Neural progenitor cell (in vitro differentiated cells): ENCODE measurements around the gene TGM6. TPM values are rescaled to one million over a fixed set of nuclear protein-coding genes. Genes with fewer than 3 reads are reported as not detected.

ENCODE experiments used
- DNase-seq: peaks from one replicate; pipeline ENCODE4 v3.0.0-alpha.2; 2016; ENCODE audit warnings: low spot score
- H2AFZ ChIP-seq: fragments of 200-600 bp; sonication (generic); replicated peaks from 2 replicates; pipeline ENCODE4 v1.6.1; 2016; ENCODE audit warnings: antibody characterized with exemption
- H3F3A ChIP-seq: fragments of 200-600 bp; sonication (generic); 2 replicates; pipeline ENCODE4 v1.6.1; 2016; ENCODE audit warnings: antibody characterized with exemption, low read depth
- H3K27ac ChIP-seq: fragments of 200-600 bp; sonication (generic); 2 replicates; pipeline ENCODE4 v1.5.1; 2016; ENCODE audit warnings: mild to moderate bottlenecking
- H3K27me3 ChIP-seq: fragments of 200-600 bp; sonication (generic); 2 replicates; pipeline ENCODE4 v1.6.1; 2016; ENCODE audit warnings: mild to moderate bottlenecking, moderate library complexity
- H3K36me3 ChIP-seq: fragments of 200-600 bp; sonication (generic); 2 replicates; pipeline ENCODE4 v1.5.1; 2016
- H3K4me1 ChIP-seq: fragments of 200-600 bp; sonication (generic); 2 replicates; pipeline ENCODE4 v1.6.1; 2016; ENCODE audit warnings: mixed run types
- H3K4me2 ChIP-seq: fragments of 200-600 bp; sonication (generic); 2 replicates; pipeline ENCODE4 v1.6.1; 2016
- H3K4me3 ChIP-seq: fragments of 200-600 bp; sonication (generic); 2 replicates; pipeline ENCODE4 v1.5.1; 2016
- H3K79me2 ChIP-seq: fragments of 200-600 bp; sonication (generic); 2 replicates; pipeline ENCODE4 v1.6.1; 2016; ENCODE audit warnings: low read depth
- H3K9ac ChIP-seq: fragments of 200-600 bp; sonication (generic); 2 replicates; pipeline ENCODE4 v1.6.1; 2016
- H3K9me3 ChIP-seq: fragments of 200-600 bp; sonication (generic); 2 replicates; pipeline ENCODE4 v1.5.1; 2016; ENCODE audit warnings: low read depth
- H4K20me1 ChIP-seq: fragments of 200-600 bp; sonication (generic); 2 replicates; pipeline ENCODE4 v1.6.1; 2016; ENCODE audit warnings: low read depth
- H3K27ac Mint-ChIP-seq: 3 replicates; pipeline ENCODE4 v1.8.0; 2021; ENCODE audit warnings: mixed read lengths
- H3K27me3 Mint-ChIP-seq: 2 replicates; pipeline ENCODE4 v1.8.0; 2022; ENCODE audit warnings: low read depth, mild to moderate bottlenecking, inconsistent platforms, moderate library complexity, mixed read lengths; ENCODE audit not compliant: insufficient read depth
- H3K36me3 Mint-ChIP-seq: 3 replicates; pipeline ENCODE4 v1.8.0; 2021; ENCODE audit warnings: mixed read lengths
- H3K4me1 Mint-ChIP-seq: 3 replicates; pipeline ENCODE4 v1.8.0; 2021; ENCODE audit warnings: mixed read lengths
- H3K4me3 Mint-ChIP-seq: 3 replicates; pipeline ENCODE4 v1.8.0; 2021; ENCODE audit warnings: mild to moderate bottlenecking, moderate library complexity, mixed read lengths
- H3K9me3 Mint-ChIP-seq: 3 replicates; pipeline ENCODE4 v1.8.0; 2020; ENCODE audit warnings: mixed read lengths
- CTCF ChIP-seq: fragments of 200-600 bp; sonication (generic); IDR thresholded peaks from 2 replicates; pipeline ENCODE4 v1.5.1; 2017; ENCODE audit warnings: antibody characterized with exemption, mild to moderate bottlenecking
- EZH2 ChIP-seq: fragments of 200-600 bp; sonication (generic); IDR thresholded peaks from 2 replicates; pipeline ENCODE4 v1.6.1; 2017; ENCODE audit warnings: antibody characterized with exemption, mild to moderate bottlenecking, moderate library complexity
- EZH2phosphoT487 ChIP-seq: fragments of 200-600 bp; sonication (generic); IDR thresholded peaks from 2 replicates; pipeline ENCODE4 v1.6.1; 2017; ENCODE audit warnings: antibody characterized with exemption
- total RNA-seq: library from RNA; depleted of rRNA; stranded (reverse); fragments of >200 nt; gene quantifications from 2 replicates; pipeline ENCODE4 v1.2.3, GENCODE V29; 2015; ENCODE audit warnings: low replicate concordance

Gene TGM6
- total RNA-seq, 1 donor from 2014 or later = not detected

DNA sequence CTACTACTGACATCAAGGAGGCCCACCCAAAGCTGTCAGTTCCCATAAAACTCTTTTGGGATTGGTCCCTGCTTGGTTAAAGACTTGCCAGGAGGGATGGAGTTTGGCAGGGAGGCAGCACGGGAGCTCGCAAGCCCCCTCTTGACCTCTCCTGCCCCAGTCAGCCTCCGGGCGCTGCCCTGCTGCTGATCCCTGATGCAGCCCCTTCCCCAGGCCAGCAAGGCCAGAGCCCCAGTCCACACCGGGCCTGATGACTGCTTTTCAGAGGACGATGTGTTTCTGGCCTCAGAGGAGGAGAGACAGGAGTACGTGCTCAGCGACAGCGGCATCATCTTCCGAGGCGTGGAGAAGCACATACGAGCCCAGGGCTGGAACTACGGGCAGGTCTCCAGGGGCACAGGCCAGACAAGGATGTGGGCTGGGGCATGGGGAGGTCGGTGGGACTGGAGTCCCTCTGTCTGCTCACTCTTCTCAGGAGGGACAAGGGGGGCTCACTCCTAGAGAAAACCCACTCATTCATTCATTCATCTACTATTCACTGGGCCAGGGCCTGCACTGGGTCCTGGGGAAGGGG lies 15.6 kb downstream of the TGM6 start:
- no peaks in the 10 kb centered on the region for H3K4me1 Mint-ChIP-seq
- Histone ChIP-seq H4K20me1 (no peaks in the 10 kb centered on the region), H3K4me1 (no peaks in the 10 kb centered on the region), H3K27ac (no peak overlapping the region), H3K79me2 (no peaks in the 10 kb centered on the region), H3K36me3 (no peaks in the 10 kb centered on the region), H3K4me2 (no peak overlapping the region), H3K9ac (no peak overlapping the region), H2AFZ (no peak overlapping the region), H3F3A (no peaks in the 10 kb centered on the region), H3K4me3 (no peak overlapping the region), H3K27me3 (no peaks in the 10 kb centered on the region), H3K9me3 (no peaks in the 10 kb centered on the region)
- DNase-seq = no peak
- no peaks in the 10 kb centered on the region for H3K36me3 Mint-ChIP-seq
- no peak overlapping the region for H3K4me3 Mint-ChIP-seq
- H3K27ac Mint-ChIP-seq = no peak overlapping the region
- TF ChIP-seq CTCF (no peak), EZH2 (no peak), EZH2phosphoT487 (no peak)
- H3K27me3 Mint-ChIP-seq = peaks cover 5% of the 10 kb centered on the region
- peaks cover 4% of the 10 kb centered on the region for H3K9me3 Mint-ChIP-seq

DNA sequence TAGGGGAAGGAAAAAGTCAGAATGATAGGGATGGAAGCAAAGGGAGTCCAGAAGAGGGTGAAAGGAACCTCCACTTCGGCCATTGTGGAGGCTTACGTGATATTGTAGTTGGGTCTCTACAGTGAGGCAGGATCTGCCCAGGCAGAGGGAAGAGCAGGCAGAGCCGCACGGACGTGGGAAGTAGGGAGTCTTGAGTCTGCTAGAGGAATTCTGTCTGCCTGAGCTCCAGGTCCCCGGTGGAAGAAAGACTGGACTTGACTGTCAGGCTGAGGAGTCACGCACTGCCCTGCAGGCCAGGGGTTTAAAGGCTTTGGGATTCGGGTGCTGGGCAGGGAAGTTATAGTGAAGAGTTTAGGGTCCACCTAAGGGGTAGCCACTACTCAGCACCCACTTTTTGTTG lies 16.4 kb downstream of the TGM6 start:
- Histone ChIP-seq H3K4me2 (no peak overlapping the region), H2AFZ (no peak overlapping the region), H3K9me3 (no peaks in the 10 kb centered on the region), H3K9ac (no peak overlapping the region), H3K4me3 (no peak overlapping the region), H3K4me1 (no peaks in the 10 kb centered on the region), H3K36me3 (no peaks in the 10 kb centered on the region), H3K27ac (no peak overlapping the region), H3K27me3 (no peaks in the 10 kb centered on the region), H3K79me2 (no peaks in the 10 kb centered on the region), H4K20me1 (no peaks in the 10 kb centered on the region), H3F3A (no peaks in the 10 kb centered on the region)
- Mint-ChIP-seq H3K36me3 (no peaks in the 10 kb centered on the region), H3K4me1 (no peaks in the 10 kb centered on the region), H3K9me3 (peaks cover 4% of the 10 kb centered on the region), H3K4me3 (no peak overlapping the region), H3K27ac (peak overlapping the region; percentile 57), H3K27me3 (peaks cover 5% of the 10 kb centered on the region)
- TF ChIP-seq EZH2 (no peak), EZH2phosphoT487 (no peak), CTCF (no peak)
- no peak for DNase-seq

DNA sequence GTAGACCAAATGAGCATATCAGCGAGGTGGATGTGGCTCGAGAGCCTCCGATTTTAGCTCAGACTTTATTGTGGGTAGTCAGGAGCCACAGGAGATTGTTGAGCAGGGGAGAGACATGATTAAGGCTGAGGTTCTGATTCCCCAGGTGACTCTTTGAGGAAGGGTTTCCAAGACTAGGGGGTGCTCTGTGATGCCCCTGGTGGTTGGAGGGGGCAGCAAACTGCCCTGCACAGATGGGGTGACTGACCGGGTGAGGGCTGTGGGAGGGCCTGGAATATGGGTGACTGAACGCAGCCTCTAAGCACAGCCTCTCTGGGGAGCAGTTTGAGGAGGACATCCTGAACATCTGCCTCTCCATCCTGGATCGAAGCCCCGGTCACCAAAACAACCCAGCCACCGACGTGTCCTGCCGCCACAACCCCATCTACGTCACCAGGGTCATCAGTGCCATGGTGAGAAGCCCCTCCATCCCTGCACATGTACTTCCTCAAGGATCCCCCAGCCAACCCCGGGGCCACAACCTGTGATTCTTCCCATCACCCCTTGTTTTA lies 17.0 kb downstream of the TGM6 start:
- H3K4me2 ChIP-seq = no peak overlapping the region
- H3K4me3 Mint-ChIP-seq = no peak overlapping the region
- no peak overlapping the region for H3K27ac Mint-ChIP-seq
- no peak overlapping the region for H3K9ac ChIP-seq
- H3K36me3 Mint-ChIP-seq = no peaks in the 10 kb centered on the region
- no peaks in the 10 kb centered on the region for H4K20me1 ChIP-seq
- no peaks in the 10 kb centered on the region for H3F3A ChIP-seq
- no peaks in the 10 kb centered on the region for H3K4me1 Mint-ChIP-seq
- no peak for DNase-seq
- H3K79me2 ChIP-seq = no peaks in the 10 kb centered on the region
- peaks cover 4% of the 10 kb centered on the region for H3K9me3 Mint-ChIP-seq
- no peak for TF ChIP-seq EZH2
- TF ChIP-seq EZH2phosphoT487 = no peak
- peak; percentile 32 for TF ChIP-seq CTCF
- no peaks in the 10 kb centered on the region for H3K27me3 ChIP-seq
- no peak overlapping the region for H2AFZ ChIP-seq
- no peaks in the 10 kb centered on the region for H3K9me3 ChIP-seq
- H3K4me1 ChIP-seq = no peaks in the 10 kb centered on the region
- peaks cover 7% of the 10 kb centered on the region for H3K27me3 Mint-ChIP-seq
- H3K4me3 ChIP-seq = no peak overlapping the region
- H3K27ac ChIP-seq = no peak overlapping the region
- no peaks in the 10 kb centered on the region for H3K36me3 ChIP-seq
